Panc1 (cell line): Measurements from ENCODE around the gene SLFNL1. TPM values are rescaled to one million over a fixed set of nuclear protein-coding genes. Genes with fewer than 3 reads are reported as not detected.

Experiments used
- ATAC-seq: fragments of 200-7000 bp; cut with Tn5 transposase; 2 replicates; pipeline ENCODE4 v1.9.1; 2020; ENCODE audit warnings: mild to moderate bottlenecking, moderate library complexity
- BruUV-seq: library from RNA; stranded (reverse); fragments of 400-500 nt; replicated peaks from 2 replicates; lab custom pipeline; 2021; lab: Mats Ljungman, UMichigan
- CTCF ChIA-PET: fragments of 300-600 bp; sonication (Branson Sonifier 250); formaldehyde crosslinking; loops from one replicate; lab custom pipeline; 2022; ENCODE audit warnings: antibody characterized with exemption; lab: Charles Lee
- POLR2A ChIA-PET: fragments of 300-600 bp; sonication (Branson Sonifier 250); formaldehyde crosslinking; loops from one replicate; lab custom pipeline; 2022; ENCODE audit warnings: antibody characterized with exemption; lab: Charles Lee
- DNase-seq: peaks from one replicate; pipeline ENCODE4 v3.0.0-alpha.2; 2010; ENCODE audit warnings: low read depth, low spot score
- H3K27ac ChIP-seq: 2 replicates; pipeline ENCODE4 v1.5.1; 2011; ENCODE audit warnings: mild to moderate bottlenecking, low read length, inconsistent platforms
- H3K27me3 ChIP-seq: fragments of 200-500 bp; sonication (Bioruptor generic); 2 replicates; pipeline ENCODE4 v1.6.0; 2014; ENCODE audit warnings: low read length, inconsistent platforms; ENCODE audit not compliant: control insufficient read depth, insufficient read depth
- H3K36me3 ChIP-seq: fragments of 200-500 bp; sonication (Bioruptor generic); 2 replicates; pipeline ENCODE4 v1.5.1; 2014; ENCODE audit warnings: inconsistent platforms, mild to moderate bottlenecking, low read length, moderate library complexity; ENCODE audit not compliant: control insufficient read depth, insufficient read depth
- H3K4me1 ChIP-seq: 2 replicates; pipeline ENCODE4 v1.5.1; 2011; ENCODE audit warnings: inconsistent platforms, mild to moderate bottlenecking, low read length, moderate library complexity; ENCODE audit not compliant: control insufficient read depth, insufficient read depth
- H3K4me3 ChIP-seq, 2 experiments: 2 replicates each; pipeline ENCODE4 v1.5.1; 2011 to 2012; ENCODE audit warnings: low read depth in 2 of 2, low read length in 2 of 2, mild to moderate bottlenecking in 2 of 2, inconsistent platforms in 1 of 2, moderate library complexity in 1 of 2
- H3K9me3 ChIP-seq: fragments of 200-500 bp; sonication (Bioruptor generic); 2 replicates; pipeline ENCODE4 v1.5.1; 2014; ENCODE audit warnings: low read depth, mild to moderate bottlenecking, inconsistent platforms, low read length, moderate library complexity; ENCODE audit not compliant: control insufficient read depth, insufficient read depth
- POLR2AphosphoS5 ChIP-seq: IDR thresholded peaks from 2 replicates; pipeline ENCODE4 v1.6.1; 2012; ENCODE audit warnings: mild to moderate bottlenecking, low read depth, low read length, moderate library complexity
- SIN3A ChIP-seq: IDR thresholded peaks from 2 replicates; pipeline ENCODE4 v1.6.1; 2012; ENCODE audit warnings: low read depth, mild to moderate bottlenecking, low read length, moderate library complexity, borderline replicate concordance; ENCODE audit not compliant: insufficient read depth
- TCF7L2 ChIP-seq: IDR thresholded peaks from 2 replicates; pipeline ENCODE4 v1.6.1; 2011; ENCODE audit warnings: mild to moderate bottlenecking, low read depth, low read length, inconsistent platforms
- in situ Hi-C: cut with HindIII; loops from 2 replicates; pipeline ENCODE4 v1.10.0; 2016; ENCODE audit warnings: low sequenced_read_pairs, low pct_unique_long_range_greater_than_20kb
- intact Hi-C: fragments of 100-400 bp; cut with micrococcal nuclease; formaldehyde crosslinking; loops from one replicate; pipeline ENCODE4 v1.10.0; 2022; ENCODE audit not compliant: unreplicated experiment
- total RNA-seq: library from RNA; stranded (reverse); gene quantifications from one replicate; pipeline ENCODE4 v1.2.1, GENCODE V29; 2021; ENCODE audit not compliant: unreplicated experiment
- TF ChIP-seq, protein P1 (sequence below), 2 experiments: IDR thresholded peaks; 2 replicates each; pipeline ENCODE4 v1.6.1; 2011 to 2012; ENCODE audit warnings: low read depth in 2 of 2, control low read depth in 1 of 2, low read length in 1 of 2, mild to moderate bottlenecking in 1 of 2, moderate library complexity in 1 of 2; ENCODE audit not compliant: insufficient read depth in 1 of 2

The SLFNL1 gene
- total RNA-seq, 1 experiment from 2014 or later, result 0.10 TPM

DNA sequence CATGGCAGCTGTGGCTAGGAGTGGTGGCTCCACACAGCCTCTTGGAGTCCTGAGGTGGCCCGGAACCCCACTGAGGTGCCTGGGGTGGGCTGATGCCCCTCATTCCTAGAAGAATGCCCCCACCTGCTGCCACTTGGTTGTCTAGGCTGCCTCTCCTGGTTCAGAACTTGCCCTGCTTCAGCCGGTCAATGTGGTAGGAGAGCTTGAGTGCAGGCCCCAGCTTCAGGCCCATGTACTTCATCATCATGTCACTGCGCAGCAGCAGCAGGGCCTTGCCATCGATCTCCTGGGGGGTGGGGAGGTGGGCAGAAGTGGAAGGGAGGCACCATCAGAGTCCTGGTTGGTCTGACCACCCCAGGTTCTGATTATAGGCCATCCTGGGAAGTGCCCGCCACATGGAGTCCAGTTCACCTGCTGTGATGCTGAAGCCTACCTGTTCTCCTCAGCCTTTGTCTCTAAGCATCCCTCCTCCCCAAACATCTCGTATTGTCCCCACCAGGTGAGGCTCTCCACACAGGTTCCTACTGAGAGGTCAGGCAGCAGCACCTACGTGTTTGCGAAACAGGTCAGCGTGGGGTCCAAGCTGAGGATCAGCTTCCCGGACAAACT is 6.6 kb upstream of the SLFNL1 start:
- no peaks in the 10 kb centered on the region; the same call in 1 of the 2 replicates for H3K36me3 ChIP-seq

DNA sequence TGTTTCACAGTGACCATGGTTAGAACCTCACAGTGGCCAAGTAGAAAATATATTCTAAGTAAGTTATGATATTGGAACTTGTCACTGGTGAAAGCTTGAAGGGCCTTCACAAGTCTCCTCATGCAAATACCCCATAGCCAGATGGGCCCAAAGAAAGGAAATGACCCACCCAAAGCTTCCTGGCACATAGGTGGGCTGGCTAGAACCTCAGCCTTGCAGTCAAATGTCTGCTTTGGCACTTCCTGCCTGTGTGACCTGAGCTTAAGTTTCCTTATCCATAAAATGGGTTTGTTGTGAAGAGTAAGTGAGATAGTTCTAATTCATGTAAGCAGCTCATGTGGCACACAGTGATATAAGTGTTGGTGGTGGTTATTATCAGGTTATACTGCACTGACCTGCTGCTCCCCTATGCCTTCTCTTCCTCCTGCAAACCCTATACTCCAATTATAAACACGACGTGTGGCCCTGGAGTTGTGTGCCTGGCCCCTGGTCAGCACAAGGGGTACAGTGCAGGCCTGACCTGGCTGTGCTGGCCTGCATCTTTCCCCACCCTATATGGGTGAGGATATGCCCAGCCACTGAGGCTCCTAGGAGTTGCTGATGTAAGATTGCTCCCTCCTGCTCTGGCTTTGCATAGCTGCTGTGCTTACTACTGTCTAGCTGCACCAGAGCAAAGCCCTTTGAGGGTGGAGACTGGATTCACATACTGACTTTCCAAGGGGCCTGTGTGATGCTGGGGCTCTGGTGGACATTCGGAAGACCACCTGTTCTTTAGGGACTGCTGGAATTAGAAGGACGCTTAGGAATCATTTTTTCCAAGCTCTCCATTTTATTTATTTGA is 4.7 kb upstream of the SLFNL1 start:
- intact Hi-C loops, result no loop called here
- Histone ChIP-seq H3K4me1 (peaks cover 7% of the 10 kb centered on the region), H3K27ac (no peak overlapping the region), H3K9me3 (no peaks in the 10 kb centered on the region), H3K4me3 (no peak overlapping the region), H3K27me3 (no peaks in the 10 kb centered on the region), H3K36me3 (no peaks in the 10 kb centered on the region)
- BruUV-seq, result no TSS peak
- CTCF ChIA-PET, result no interaction called here
- ATAC-seq, result no peak
- TF ChIP-seq SIN3A (no peak), POLR2AphosphoS5 (peak; percentile 77)
- POLR2A ChIA-PET, result interaction anchor here (0.6 kb wide), 2 partner anchors 172 to 600 kb away, joined by 3 to 5 read pairs; no protein-coding TSS in a partner anchor
- DNase-seq, result no peak
- in situ Hi-C loops, result no loop called here

More for the DNA sequence above, 6.6 kb upstream of the SLFNL1 start:
- no TSS peak for BruUV-seq
- ChIA-PET CTCF (no interaction called here), POLR2A (no interaction called here)
- H3K27ac ChIP-seq, result no peak overlapping the region
- no peaks in the 10 kb centered on the region for H3K27me3 ChIP-seq
- in situ Hi-C loops, result no loop called here
- DNase-seq, result no peak
- no peaks in the 10 kb centered on the region; the same call in 1 of the 2 replicates for H3K4me1 ChIP-seq
- intact Hi-C loops, result no loop called here
- ATAC-seq, result no peak
- no peak overlapping the region for H3K4me3 ChIP-seq
- TF ChIP-seq, protein P1, sequence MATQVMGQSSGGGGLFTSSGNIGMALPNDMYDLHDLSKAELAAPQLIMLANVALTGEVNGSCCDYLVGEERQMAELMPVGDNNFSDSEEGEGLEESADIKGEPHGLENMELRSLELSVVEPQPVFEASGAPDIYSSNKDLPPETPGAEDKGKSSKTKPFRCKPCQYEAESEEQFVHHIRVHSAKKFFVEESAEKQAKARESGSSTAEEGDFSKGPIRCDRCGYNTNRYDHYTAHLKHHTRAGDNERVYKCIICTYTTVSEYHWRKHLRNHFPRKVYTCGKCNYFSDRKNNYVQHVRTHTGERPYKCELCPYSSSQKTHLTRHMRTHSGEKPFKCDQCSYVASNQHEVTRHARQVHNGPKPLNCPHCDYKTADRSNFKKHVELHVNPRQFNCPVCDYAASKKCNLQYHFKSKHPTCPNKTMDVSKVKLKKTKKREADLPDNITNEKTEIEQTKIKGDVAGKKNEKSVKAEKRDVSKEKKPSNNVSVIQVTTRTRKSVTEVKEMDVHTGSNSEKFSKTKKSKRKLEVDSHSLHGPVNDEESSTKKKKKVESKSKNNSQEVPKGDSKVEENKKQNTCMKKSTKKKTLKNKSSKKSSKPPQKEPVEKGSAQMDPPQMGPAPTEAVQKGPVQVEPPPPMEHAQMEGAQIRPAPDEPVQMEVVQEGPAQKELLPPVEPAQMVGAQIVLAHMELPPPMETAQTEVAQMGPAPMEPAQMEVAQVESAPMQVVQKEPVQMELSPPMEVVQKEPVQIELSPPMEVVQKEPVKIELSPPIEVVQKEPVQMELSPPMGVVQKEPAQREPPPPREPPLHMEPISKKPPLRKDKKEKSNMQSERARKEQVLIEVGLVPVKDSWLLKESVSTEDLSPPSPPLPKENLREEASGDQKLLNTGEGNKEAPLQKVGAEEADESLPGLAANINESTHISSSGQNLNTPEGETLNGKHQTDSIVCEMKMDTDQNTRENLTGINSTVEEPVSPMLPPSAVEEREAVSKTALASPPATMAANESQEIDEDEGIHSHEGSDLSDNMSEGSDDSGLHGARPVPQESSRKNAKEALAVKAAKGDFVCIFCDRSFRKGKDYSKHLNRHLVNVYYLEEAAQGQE (IDR thresholded peaks at IDR 0.05; ENCODE audit: insufficient read depth in 1 of 2, low read depth in 2 of 2, low read length in 1 of 2), result no peak
- TF ChIP-seq POLR2AphosphoS5 (0 out of 2 replicates have a peak, but pooled peaks have one; percentile 9), TCF7L2 (no peak), SIN3A (no peak)
- no peaks in the 10 kb centered on the region for H3K9me3 ChIP-seq

- Histone ChIP-seq H3K4me3 (no peak overlapping the region), H3K27ac (no peak overlapping the region), H3K9me3 (no peaks in the 10 kb centered on the region), H3K4me1 (peaks cover 19% of the 10 kb centered on the region), H3K36me3 (no peaks in the 10 kb centered on the region), H3K27me3 (no peaks in the 10 kb centered on the region)
- TF ChIP-seq POLR2AphosphoS5, result 0 out of 2 replicates have a peak, but pooled peaks have one; percentile 46
- TF ChIP-seq, protein P1 (IDR thresholded peaks at IDR 0.05; ENCODE audit: insufficient read depth in 1 of 2, low read depth in 2 of 2, low read length in 1 of 2), result no peak
- TF ChIP-seq TCF7L2, result no peak
- no peak for TF ChIP-seq SIN3A
- CTCF ChIA-PET, result no interaction called here
- in situ Hi-C loops (no loop called here), intact Hi-C loops (no loop called here)
- POLR2A ChIA-PET, result interaction anchor here (0.6 kb wide), 1 partner anchor 170 kb away, joined by 5 read pairs; no protein-coding TSS in a partner anchor
- BruUV-seq, result TSS peak; percentile 19
- ATAC-seq, result no peak
- no peak for DNase-seq
Observed at GRCh38 chr1:41024953-41025352, 3.4 kb upstream of the SLFNL1 start.
